B cell (primary cell): ENCODE measurements around the gene TMUB2.

Experiments used
- CTCF ChIP-seq: fragments of 200-600 bp; IDR thresholded peaks from one replicate; pipeline ENCODE4 v1.8.0; 2022; ENCODE audit warnings: antibody characterized with exemption, mild to moderate bottlenecking
- EZH2 ChIP-seq: IDR thresholded peaks from 2 replicates; pipeline ENCODE4 v1.6.1; 2012; ENCODE audit warnings: borderline replicate concordance, low read depth, mild to moderate bottlenecking, moderate library complexity, low read length; ENCODE audit not compliant: insufficient read depth, poor library complexity, severe bottlenecking

DNA sequence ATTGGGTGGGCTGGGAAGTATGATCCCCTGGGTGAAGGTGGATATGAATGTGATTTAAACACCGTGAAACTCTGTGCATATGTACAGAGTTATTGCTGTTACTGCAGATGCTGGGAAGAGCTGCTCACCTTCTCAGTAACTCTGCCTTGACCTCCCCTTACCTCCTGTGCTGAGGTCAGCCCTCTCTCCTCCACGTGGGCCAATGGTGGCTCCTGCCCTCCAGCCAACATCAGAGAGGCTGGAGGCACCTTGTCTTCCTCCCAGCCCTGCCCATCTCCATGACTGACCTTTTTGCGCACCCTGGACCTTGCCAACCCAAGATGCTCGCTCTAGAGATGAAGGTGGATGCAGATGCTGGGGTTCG, 16.7 kb upstream of the TMUB2 start:
- TF ChIP-seq CTCF = no peak
- no peak for TF ChIP-seq EZH2
